ENCODE data around the gene OFD1.

Gene OFD1

DNA sequence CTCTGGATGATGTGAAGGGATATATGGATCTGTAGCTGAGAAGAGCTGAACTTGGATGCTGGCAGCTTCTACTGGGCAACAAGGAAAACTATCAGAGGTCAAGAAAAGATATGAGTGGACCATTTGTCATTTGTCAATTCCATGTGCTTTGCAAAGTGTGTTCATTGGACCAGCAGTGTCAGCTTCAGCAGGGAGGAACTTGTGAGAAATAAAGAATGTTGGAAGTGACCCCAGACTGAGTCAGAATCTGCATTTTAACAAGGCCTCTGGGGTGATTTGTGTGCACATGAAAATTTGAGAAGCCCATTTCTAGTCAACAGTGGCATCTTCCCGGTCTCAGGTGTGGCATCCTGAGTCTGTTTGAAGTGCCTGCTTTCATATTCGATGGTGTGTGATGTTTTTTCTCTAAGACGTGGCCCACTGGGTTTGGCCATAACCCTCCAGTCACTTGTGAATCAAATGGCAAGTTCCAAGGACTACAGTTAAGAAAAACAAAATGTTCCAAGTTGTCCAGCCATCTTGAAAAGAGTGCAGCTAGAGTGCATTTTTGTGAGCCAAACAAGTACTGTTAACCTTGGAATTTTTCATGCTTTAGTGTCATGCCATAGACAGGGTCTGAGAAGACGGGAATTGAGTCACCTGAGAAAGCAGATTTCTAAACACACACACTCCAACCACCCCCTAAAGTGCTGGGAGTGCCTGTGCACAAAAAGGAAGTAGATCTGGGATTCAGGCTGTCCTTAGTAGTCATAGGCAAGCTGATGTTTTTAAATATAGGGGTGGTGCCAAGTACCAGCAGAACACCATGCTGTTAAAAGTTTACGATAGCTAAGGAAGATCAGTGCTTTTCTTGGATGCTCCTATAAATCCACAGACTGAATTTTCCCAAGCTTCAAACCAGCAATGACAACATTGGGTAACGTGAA is 55.9 kb downstream of the OFD1 start:
- DNase-seq (ENCODE audit: low read depth) = no peak
- TF ChIP-seq, protein P1, sequence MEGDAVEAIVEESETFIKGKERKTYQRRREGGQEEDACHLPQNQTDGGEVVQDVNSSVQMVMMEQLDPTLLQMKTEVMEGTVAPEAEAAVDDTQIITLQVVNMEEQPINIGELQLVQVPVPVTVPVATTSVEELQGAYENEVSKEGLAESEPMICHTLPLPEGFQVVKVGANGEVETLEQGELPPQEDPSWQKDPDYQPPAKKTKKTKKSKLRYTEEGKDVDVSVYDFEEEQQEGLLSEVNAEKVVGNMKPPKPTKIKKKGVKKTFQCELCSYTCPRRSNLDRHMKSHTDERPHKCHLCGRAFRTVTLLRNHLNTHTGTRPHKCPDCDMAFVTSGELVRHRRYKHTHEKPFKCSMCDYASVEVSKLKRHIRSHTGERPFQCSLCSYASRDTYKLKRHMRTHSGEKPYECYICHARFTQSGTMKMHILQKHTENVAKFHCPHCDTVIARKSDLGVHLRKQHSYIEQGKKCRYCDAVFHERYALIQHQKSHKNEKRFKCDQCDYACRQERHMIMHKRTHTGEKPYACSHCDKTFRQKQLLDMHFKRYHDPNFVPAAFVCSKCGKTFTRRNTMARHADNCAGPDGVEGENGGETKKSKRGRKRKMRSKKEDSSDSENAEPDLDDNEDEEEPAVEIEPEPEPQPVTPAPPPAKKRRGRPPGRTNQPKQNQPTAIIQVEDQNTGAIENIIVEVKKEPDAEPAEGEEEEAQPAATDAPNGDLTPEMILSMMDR (IDR thresholded peaks at IDR 0.05; ENCODE audit: insufficient read depth, low read depth, low read length, missing control alignments) = no peak
- H3K4me3 ChIP-seq (ENCODE audit: low read depth, low read length) = no peak overlapping the region

DNA sequence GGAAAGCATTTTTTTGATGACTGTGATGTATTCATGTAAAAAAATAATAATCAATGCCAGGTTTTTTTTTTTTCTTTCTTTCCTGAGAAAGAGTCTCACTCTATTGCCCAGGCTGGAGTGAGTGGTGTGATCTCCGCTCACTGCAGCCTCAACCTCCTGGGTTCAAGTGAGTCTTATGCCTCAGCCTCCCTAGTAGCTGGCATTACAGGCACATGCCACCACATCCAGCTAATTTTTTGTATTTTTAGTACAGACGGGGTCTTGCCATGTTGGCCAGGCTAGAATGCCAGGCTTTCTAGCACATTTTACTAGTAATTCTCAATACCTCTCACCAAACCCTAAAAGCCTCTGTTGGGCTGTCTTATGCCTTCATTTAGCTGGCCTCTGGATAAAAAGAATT is 56.6 kb downstream of the OFD1 start:
- TF ChIP-seq, protein P1 (IDR thresholded peaks at IDR 0.05; ENCODE audit: insufficient read depth, low read depth, low read length, missing control alignments) = no peak
- DNase-seq (ENCODE audit: low read depth) = no peak
- no peak overlapping the region for H3K4me3 ChIP-seq (ENCODE audit: low read depth, low read length)

DNA sequence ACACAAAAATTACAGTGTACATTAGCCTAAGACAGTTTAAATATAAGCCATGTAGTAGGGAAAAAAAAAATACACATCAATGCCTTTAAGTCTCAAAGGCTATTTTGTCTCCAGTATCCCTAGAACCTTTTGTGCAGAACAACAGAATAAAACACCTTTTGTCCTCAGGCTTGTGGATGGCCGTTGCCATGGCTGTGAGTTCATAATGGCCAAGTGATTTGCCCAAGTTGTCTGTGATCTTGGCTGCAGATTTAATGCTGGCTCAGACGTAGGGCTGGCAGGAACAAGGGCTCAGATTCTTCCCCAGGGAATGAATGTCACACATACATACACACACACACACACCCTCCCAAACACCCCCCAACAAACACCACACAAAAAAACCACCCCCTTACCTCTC is 57.0 kb downstream of the OFD1 start:
- DNase-seq (ENCODE audit: low read depth) = no peak
- no peak overlapping the region for H3K4me3 ChIP-seq (ENCODE audit: low read depth, low read length)
- TF ChIP-seq, protein P1 (IDR thresholded peaks at IDR 0.05; ENCODE audit: insufficient read depth, low read depth, low read length, missing control alignments) = no peak

DNA sequence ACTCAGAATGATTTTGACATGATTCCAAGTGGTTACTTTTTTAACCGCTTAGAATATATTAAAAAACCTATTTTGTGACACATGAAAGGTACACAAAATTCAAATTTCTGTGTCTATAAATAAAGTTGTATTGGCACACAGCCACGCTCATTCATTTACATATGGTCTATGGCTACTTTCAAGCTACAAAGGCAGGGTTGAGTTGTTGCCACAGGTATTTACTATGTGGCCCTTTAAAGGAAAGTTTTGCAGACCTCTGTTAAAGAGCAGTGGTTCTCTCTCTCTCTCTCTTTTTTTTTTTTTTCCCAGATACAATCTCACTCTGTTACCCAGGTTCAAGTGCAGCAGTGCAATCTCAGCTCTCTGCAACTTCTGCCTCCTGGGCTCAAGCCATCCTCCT is 59.3 kb downstream of the OFD1 start:
- TF ChIP-seq, protein P1 (IDR thresholded peaks at IDR 0.05; ENCODE audit: insufficient read depth, low read depth, low read length, missing control alignments) = no peak
- no peak overlapping the region for H3K4me3 ChIP-seq (ENCODE audit: low read depth, low read length)
- DNase-seq (ENCODE audit: low read depth) = peak; percentile 14

DNA sequence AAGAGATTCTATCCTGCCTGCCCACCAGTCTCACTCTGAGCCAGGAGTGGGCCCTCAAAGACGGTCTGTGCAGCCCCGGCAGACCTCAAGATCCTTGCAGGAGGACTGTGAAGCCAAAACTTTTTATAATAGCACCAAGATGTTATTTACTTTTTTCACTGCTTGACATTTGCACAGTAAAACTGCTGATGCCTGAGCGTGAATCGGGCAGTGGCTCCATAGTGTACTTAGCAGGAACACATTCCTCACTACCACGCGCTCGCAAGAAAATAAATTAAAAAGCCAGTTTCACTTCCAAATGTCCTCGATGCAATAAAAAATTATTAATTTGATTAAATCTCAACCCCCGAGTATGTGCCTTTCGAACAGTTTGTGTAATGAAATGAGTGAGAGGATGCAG is 59.9 kb downstream of the OFD1 start:
- DNase-seq (ENCODE audit: low read depth) = no peak
- TF ChIP-seq, protein P1 (IDR thresholded peaks at IDR 0.05; ENCODE audit: insufficient read depth, low read depth, low read length, missing control alignments) = no peak
- no peak overlapping the region for H3K4me3 ChIP-seq (ENCODE audit: low read depth, low read length)

DNA sequence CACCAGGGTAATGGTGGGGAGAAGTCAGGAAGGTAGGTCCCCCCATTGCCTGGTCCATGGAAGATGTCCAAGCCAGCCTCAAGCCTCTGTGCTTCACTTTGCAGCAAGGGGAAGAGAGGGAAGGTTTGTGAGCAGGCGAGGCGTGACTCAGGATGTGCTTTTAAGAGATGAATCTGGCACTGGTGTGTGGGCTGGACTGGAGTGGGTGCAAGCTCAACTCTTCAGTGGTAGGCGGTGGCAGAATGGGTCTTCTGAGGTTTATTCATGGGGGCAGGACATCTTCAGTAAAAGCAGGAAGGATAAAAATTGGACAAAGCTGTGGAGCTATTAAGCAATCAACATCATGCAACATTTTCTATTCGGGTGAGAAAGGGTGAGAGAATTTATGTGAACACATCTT is 63.0 kb downstream of the OFD1 start:
- DNase-seq (ENCODE audit: low read depth) = no peak
- TF ChIP-seq, protein P1 (IDR thresholded peaks at IDR 0.05; ENCODE audit: insufficient read depth, low read depth, low read length, missing control alignments) = no peak
- H3K4me3 ChIP-seq (ENCODE audit: low read depth, low read length) = no peak overlapping the region

DNA sequence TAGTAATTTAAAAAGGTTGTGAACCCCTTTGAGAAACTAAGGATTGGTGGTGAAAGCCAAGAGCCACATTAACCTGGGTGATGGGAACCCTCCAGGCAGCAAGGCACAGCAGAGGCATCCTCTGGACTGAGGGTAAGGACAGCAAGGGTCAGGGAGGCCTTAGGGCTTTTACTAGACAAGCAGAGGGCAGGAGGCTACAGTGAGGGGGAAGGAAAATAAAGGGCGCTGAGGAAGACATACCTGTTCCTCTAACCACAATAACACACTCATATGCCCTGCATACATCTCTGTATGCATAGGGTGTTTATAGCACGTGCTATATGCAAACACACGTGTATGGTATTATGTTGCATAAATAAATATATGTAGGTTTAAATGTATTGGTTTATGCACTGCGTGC is 63.6 kb downstream of the OFD1 start:
- H3K4me3 ChIP-seq (ENCODE audit: low read depth, low read length) = no peak overlapping the region
- TF ChIP-seq, protein P1 (IDR thresholded peaks at IDR 0.05; ENCODE audit: insufficient read depth, low read depth, low read length, missing control alignments) = no peak
- DNase-seq (ENCODE audit: low read depth) = no peak
